SKM-1 (cell line): ENCODE data around the gene AANAT.
A peak's percentile ranks its signal among the peaks of the same experiment; 100 is the strongest.
"Not testable (repeated sequence)": the region's sequence is repeated elsewhere in the genome, so short reads cannot be mapped to it uniquely, and the experiment has no call there.

Experiments used
- DNase-seq: peaks from one replicate; lab custom pipeline; 2025; ENCODE audit not compliant: unreplicated experiment; lab: John Stamatoyannopoulos, UW

AANAT gene

DNA sequence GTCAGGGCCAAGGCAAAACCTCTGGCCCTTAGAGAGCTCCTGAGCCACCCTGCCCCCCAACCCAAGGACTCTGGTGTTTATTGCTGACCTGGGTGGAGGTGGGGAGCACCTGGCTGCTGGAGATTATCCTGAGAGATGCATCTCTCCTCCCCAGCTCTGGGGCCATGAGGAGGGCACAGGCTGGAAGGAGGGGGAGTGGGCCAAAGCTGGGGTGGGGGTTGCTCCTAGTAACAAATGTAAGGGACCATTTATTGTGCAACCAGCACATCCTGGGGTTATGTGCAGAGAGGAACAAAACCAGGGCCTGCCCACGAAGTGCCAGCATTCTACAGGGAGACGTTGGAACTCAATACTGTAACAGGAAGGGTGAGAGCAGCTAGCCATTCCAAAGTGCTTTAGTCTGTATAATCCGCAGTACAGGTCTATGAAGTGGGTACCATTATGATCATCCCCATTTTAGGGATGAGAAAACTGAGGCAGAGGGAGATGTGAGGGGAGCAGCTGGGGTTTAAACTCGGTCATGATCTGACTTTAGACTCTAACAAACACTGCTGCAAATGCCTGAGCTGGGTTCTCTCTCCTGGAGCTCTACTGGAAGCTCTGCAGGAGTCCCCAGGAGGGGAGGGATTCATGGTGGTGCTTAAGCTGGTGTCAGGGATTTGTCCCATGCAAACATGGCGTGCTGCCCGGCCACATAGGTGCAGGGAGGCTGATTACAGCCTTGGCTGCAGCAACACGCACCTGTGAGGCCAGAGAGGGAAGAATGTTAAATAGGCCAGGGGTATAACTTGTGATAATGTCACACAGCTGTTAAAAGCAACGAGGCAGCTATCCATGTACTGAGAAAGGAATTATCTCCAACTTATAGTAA is 35.2 kb downstream of the AANAT start:
- DNase-seq: peak; percentile 14

DNA sequence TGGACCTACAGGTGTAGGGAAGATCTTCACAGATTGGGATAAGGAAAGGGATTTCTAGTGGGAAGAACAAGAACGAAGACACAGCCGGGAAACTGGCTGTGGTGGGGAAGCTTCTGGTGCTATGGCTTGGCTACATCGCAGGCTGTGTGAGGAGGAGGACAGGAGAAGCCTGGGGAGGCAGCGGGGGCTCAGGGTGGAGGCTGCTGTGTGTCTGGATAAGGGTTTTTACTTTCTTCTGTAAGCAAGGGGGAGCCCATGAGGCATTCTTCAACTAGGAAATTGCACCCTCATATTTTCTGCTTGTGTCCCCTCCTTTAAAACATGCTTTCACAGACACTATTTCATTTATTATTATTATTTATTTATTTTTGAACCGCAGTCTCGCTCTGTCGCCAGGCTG is 36.7 kb downstream of the AANAT start:
- no peak for DNase-seq

DNA sequence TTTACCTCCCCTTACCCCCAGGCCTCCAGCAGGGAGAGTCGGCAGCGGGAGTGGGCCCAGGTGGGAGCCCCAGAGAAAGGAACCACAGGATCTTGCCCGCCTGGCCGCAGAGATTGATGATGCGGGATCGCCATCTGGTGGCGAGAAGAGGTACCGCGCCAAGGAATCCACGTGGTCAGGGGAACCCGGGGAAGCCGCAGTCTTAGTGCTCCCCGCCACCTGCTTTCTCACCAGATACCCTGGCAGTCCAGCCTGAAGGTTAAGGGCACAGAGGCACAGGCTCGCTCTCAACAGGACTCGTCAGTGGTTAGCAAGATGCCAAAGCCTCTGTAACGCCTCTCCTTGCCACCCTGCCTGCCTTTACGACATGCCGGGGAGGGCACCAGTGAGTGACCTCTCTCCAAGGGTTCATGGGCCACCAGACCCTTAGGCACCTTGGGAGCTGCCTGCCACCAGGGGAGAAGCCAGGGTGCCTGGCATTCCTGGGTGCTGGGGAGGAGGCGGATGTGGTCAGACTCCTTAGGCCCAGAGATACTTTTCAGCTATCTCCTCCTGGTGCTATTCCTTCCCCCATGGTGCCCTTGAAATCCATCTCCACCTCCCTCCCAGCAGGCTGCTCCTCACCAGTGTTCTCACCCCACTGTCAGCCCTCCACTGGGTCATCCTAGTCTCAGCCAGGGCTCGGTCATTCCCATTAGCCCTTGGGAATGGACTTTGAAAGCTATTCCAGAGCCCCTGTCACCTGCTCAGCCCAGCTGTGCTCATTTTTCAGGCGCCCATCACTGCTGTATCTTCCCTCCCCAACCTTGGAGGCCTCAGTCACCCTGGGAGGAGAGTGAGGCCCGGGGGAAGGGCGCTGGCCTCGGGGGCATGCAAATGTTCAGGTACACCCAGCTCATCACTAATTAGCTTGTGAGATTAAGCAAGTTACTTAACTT is 39.3 kb downstream of the AANAT start:
- DNase-seq: peak; percentile 56

DNA sequence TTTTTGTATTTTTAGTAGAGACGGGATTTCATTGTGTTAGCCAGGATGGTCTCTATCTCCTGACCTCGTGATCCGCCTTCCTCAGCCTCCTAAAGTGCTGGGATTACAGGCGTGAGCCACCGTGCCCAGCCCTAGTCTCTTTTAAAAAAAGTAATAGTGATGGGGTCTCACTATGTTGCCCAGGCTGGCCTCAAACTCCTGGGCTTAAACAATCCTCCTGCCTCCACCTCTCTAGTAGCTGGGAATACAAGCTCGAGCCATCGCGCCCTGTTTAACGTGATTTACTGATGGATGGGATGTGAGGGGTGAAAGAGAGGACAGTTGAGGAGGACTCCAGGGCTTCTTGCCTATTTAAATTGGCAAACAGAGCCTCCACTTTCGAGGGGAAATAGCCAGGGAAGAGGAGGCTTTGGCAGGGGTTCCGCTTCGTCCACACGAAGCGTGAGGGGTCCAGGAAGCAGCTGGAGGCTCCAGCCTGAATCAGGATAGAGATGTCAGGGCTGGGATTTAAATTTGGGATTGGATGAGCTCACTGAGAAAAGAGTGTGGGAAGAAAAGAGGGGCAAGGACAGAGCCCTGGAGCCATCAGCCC is 41.2 kb downstream of the AANAT start:
- DNase-seq: not testable (repeated sequence)

DNA sequence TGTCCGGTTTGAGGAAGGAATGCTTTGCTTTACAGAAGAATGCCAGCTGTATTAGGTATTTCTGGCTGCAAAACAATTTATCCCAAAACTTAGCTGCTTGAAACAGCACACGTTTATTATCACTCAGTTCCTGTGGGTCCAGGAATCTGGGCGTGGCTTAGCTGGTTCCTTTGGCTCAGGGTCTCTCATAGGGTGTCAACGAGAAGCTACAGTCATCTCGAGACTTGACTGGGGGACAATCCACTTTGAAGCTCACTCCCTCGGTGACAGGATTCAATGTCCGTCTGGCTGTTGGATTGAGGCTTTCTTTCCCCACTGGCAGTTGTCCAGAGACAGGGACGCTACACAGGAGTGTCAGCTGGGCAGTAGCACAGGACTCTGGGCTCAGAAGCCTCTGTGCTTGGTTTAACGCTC is 43.4 kb downstream of the AANAT start:
- DNase-seq: no peak

DNA sequence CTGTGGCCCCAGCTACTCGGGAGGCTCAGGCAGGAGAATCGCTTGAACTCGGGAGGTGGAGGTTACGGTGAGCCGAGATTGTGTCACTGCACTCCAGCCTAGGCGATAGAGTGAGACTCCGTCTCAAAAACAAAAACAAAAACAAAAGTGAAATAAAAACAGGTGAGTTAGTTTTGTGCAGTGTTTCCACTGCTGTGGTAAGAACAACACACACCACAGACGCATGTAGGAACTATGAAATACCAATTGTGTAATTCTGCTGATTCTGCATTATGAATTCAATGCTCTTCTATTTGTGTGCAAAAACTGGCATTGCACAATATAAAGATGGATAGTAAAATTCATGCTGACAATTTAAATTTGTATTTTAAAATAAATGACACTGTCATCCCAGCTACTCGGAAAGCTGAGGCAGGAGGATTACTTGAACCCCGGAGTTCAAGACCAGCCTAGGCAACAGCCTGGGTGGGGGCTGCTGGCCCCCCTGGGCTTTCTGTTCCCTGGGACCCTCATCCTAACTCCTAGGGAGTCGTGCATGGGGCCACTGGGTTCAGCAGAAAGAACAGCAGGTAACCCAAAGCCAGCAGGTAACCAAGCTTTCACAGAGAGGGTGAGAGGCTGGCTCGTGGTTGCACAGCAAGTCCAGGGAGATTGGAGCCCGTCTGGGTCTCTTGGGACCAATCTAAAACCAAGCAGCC is 44.4 kb downstream of the AANAT start:
- no peak for DNase-seq

DNA sequence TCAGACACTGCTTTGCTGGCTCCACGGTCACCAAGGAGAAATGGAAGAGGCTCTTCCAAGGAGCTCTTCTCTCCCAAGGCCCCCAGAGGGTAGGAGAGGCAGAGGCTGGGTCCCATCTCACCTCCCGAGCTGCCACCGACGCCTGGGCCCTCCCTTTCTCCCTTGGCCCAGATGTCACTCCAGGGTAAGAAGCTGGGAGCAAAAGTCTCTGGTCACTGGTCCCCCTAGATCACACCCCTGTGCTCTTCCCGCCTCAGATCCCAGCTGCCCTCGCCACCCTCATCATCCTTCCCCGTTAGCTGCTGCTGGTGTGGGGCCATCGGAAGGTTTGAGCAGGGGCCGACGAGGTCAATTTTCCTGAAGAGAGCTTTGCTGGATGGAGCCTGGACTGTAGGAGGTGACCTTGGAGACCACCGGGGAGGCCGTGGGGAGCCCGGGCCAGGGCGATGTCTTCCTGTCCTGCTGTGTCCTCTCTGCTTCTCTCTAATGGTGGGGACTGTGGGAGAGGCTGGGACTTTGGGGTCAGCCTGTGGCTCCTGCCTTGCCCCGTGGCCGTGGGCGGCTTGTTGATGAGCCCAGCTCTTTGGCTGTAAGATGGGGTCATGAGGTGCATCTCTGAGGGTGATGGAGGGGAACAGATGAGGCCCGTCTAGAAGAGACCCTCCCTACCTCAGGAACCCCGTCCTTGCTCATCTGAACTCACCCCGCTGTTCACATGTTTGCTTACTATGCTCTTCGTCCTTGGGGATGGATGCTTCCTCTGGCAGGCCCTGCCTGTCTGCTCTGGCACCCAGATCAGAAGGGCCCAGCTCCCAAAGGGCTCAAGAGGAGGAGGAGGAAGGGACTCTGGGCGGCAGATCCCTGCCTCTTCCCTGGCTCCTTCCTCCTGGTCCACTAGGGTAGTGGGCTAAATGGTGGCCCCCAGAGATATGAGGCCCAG is 45.2 kb downstream of the AANAT start:
- DNase-seq: no peak

DNA sequence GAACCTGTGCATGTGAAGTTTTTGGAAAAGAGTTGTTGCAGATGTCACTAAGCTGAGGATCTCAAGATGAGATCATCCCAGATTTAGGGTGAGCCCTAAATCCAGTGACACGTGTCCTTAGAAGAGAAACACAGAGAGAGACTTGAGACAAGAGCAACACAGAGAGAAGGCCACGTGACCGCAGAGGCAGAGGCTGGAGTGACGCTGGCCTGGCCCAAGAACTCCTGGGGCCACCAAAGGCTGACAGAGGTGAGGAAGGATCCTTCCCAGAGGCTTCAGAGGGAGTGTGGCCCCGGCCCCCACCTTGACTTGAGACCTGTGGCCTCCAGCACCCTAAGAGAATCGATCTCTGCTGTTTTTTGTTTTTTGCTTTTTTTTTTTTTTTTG is 45.9 kb downstream of the AANAT start:
- no peak for DNase-seq

DNA sequence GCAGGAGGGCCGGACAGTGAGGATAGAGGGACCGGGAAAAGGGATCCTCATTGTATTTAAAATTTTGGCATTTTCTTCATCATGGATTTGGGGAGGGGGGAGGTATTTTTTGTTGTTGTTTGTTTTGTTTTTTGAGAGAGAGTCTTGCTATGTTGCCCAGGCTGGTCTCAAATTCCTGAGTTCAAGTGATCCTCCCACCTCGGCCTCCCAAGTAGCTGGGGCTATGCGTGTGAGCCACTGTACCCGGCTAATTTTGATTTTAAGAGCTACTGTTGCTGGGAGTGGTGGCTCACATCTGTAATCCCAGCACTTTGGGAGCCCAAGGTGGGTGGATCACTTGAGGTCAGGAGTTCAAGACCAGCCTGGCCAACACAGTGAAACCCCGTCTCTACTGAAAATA is 47.0 kb downstream of the AANAT start:
- DNase-seq: not testable (repeated sequence)

DNA sequence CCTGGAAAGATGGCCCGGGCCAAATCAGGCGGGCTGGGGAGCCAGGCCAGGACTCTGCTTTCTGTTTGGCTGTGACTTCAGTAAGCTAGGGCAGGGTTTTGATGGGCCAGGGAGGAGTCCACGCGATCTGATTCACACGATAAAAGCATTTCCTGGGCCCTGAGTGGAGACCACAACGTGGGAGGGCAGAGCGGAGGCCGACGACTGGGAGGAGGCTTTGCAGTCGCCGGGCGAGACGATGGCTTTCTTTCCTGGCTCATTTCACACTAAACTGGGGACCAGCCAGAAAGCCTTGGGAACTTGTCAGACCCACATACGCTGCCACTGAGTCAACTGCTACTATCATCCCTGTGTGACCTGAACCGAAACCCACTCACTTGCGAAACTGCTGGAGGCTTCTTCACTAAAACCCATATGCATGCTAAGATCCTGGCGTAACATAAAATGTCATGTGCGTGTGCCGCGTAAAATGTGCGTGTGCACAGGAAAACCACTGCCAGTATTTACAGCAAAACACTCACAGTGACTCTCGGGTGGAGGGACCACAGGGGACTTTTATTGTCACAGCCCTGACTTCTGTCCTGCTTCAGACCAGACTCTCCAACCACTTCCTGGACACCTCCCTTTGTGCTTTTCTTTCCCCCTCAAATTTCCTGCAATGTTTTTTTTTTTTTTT is 48.0 kb downstream of the AANAT start:
- DNase-seq: peak; percentile 52

DNA sequence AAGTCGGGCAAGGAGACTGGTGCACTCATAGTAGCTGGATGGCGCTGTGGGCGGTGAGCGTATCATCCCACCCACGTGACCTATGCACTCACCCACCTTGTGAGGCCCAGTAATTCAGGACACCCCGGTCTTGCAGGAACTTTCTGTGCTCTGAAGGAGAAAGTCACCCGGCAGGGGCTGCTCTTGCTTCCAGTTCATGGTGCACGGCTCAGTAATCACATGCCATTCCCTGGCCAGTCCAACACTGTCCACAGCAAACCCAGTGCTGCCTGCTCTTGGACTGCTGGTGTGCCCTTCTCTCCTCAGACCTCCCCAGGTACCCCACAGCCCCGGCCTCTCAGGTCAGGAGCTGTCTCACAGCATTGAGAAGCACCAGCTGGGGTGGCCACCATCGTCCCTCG is 50.2 kb downstream of the AANAT start:
- DNase-seq: no peak

DNA sequence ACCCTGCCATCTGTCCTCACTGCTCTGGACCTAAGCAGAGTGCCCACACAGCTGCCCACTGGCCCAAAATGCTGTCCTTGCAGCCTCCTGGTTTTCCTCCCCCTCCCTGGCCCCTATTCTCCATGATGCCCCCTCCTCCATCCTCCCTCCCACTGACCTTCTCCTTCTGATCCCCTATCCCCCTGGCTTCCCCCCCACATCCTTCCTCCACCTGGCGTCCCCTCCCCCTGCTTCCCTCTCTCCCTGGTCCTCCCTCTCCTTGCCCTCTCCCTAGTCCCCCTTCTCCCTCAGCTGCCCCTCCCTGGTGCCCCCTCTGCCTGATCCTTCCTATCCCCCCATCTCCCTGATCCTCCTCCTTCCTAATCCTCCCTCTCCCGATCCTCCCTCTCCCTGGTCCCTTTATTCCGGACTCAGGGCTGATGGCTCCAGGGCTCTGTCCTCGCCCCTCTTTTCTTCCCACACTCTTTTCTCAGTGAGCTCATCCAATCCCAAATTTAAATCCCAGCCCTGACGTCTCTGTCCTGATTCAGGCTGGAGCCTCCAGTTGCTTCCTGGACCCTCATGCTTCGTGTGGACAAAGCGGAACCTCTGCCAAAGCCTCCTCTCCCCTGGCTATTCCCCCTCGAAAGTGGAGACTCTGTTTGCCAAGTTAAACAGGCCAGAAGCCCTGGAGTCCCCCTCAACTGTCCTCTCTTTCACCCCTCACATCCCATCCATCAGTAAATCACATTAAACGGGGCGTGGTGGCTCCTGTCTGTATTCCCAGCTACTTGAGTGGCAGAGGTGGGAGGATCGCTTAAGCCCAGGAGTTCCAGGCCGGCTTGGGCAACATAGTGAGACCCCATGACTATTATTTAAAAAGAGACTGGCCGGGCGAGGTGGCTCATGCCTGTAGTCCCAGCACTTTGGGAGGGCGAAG is 51.9 kb downstream of the AANAT start:
- no peak for DNase-seq
